GM19463 (cell line): ENCODE measurements around the gene DBF4B.
"Not testable (repeated sequence)": the region's sequence is repeated elsewhere in the genome, so short reads cannot be mapped to it uniquely, and the experiment has no call there.

ENCODE experiments used
- ATAC-seq: cut with Tn5 transposase; IDR thresholded peaks from one replicate; pipeline ENCODE4 v1.9.1; 2021; ENCODE audit warnings: mild to moderate bottlenecking, moderate library complexity; ENCODE audit not compliant: unreplicated experiment

Gene DBF4B

GRCh38 chr17:44726121-44726520 lies 17.7 kb downstream of the DBF4B start:
- ATAC-seq: not testable (repeated sequence)

- no peak for ATAC-seq
Measured at GRCh38 chr17:44733753-44734152, 25.3 kb downstream of the DBF4B start.

- ATAC-seq: no peak
Measured at GRCh38 chr17:44734272-44734671, 25.8 kb downstream of the DBF4B start.

- ATAC-seq: no peak
Measured at GRCh38 chr17:44736551-44737240, 28.2 kb downstream of the DBF4B start.

- ATAC-seq: peak; percentile 69
Measured at GRCh38 chr17:44738214-44738906, 29.9 kb downstream of the DBF4B start.

GRCh38 chr17:44741316-44741715 lies 32.9 kb downstream of the DBF4B start:
- no peak for ATAC-seq

- no peak for ATAC-seq
Measured at GRCh38 chr17:44745301-44745700, 36.8 kb downstream of the DBF4B start.

- ATAC-seq: not testable (repeated sequence)
Measured at GRCh38 chr17:44745738-44746137, 37.3 kb downstream of the DBF4B start.

GRCh38 chr17:44747566-44747965 lies 39.1 kb downstream of the DBF4B start:
- ATAC-seq: no peak

GRCh38 chr17:44749076-44749979 lies 40.9 kb downstream of the DBF4B start:
- ATAC-seq: no peak

- no peak for ATAC-seq
Measured at GRCh38 chr17:44749980-44750318, 41.5 kb downstream of the DBF4B start.

- no peak for ATAC-seq
Measured at GRCh38 chr17:44751331-44751730, 42.9 kb downstream of the DBF4B start.

GRCh38 chr17:44751806-44752205 lies 43.3 kb downstream of the DBF4B start:
- ATAC-seq: no peak

- no peak for ATAC-seq
Measured at GRCh38 chr17:44752953-44753861, 44.7 kb downstream of the DBF4B start.

- no peak for ATAC-seq
Measured at GRCh38 chr17:44754276-44754675, 45.8 kb downstream of the DBF4B start.

GRCh38 chr17:44755180-44755579 lies 46.7 kb downstream of the DBF4B start:
- ATAC-seq: not testable (repeated sequence)

GRCh38 chr17:44757045-44757917 lies 48.8 kb downstream of the DBF4B start:
- no peak for ATAC-seq

- no peak for ATAC-seq
Measured at GRCh38 chr17:44757918-44758413, 49.5 kb downstream of the DBF4B start.

- ATAC-seq: no peak
Measured at GRCh38 chr17:44758414-44759085, 50.1 kb downstream of the DBF4B start, which contains the start of gene ADAM11. TSS of gene ADAM11 (plus strand) at chr17:44758988. CDS start at chr17:44759200, 212 bp downstream.
